LNCAP (cell line): ENCODE data around the gene WFS1.

Experiments used
- TF ChIP-seq, protein P1 (sequence below): fragments of 450-650 bp; IDR thresholded peaks from 2 replicates; pipeline ENCODE4 v1.5.1; 2017; ENCODE audit warnings: mild to moderate bottlenecking

The WFS1 gene, protein sequence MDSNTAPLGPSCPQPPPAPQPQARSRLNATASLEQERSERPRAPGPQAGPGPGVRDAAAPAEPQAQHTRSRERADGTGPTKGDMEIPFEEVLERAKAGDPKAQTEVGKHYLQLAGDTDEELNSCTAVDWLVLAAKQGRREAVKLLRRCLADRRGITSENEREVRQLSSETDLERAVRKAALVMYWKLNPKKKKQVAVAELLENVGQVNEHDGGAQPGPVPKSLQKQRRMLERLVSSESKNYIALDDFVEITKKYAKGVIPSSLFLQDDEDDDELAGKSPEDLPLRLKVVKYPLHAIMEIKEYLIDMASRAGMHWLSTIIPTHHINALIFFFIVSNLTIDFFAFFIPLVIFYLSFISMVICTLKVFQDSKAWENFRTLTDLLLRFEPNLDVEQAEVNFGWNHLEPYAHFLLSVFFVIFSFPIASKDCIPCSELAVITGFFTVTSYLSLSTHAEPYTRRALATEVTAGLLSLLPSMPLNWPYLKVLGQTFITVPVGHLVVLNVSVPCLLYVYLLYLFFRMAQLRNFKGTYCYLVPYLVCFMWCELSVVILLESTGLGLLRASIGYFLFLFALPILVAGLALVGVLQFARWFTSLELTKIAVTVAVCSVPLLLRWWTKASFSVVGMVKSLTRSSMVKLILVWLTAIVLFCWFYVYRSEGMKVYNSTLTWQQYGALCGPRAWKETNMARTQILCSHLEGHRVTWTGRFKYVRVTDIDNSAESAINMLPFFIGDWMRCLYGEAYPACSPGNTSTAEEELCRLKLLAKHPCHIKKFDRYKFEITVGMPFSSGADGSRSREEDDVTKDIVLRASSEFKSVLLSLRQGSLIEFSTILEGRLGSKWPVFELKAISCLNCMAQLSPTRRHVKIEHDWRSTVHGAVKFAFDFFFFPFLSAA

DNA sequence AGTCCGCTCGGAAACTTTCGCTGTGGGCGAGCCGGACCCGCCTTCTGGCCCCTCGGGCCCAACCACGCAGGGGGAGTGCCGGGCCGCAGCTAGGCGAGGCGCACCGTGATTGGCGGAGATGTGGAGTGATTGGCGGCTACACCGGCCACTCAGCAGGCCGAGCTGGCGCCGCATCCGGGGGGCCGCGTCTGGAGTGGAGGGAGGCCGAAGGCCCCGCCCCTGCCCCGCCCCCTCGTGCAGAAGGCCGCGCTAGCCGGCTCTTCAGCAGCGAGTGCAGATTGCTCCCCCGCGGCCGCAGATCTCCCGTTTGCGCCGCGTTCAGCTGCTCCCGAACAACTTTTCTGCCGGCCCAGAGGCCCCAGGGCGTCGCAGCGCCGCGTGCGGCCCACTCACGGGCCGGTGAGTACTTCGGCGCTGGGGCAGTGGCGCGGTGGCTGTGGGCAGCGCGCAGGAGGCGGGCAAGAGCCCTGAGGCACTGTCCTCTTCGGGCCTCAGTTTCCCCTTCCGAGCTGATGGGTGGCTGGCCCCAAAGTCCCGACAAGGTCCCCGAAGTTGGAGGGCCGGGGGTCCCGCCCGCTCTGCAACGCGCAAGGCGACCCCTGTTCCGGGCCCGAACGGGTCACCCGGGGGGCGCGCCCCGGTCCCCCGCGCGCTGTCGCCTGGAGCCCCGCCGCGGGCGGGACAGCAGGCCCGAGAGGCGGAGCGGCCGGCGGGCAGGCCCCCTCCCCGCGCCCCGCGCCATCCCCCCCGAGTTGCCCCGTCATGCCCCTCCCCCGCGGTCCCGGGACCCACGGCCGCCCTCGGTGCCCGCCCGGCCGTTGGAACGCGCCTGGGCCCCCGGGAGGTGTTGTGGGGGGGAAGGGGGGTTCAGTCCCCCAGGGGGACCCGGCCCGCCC lies at the start of gene WFS1:
Gene WFS1, plus strand, starts transcription at position 235 of the 896 bp plus-strand sequence. CDS start 7,606 bp downstream, outside the sequence.
- TF ChIP-seq, protein P1, sequence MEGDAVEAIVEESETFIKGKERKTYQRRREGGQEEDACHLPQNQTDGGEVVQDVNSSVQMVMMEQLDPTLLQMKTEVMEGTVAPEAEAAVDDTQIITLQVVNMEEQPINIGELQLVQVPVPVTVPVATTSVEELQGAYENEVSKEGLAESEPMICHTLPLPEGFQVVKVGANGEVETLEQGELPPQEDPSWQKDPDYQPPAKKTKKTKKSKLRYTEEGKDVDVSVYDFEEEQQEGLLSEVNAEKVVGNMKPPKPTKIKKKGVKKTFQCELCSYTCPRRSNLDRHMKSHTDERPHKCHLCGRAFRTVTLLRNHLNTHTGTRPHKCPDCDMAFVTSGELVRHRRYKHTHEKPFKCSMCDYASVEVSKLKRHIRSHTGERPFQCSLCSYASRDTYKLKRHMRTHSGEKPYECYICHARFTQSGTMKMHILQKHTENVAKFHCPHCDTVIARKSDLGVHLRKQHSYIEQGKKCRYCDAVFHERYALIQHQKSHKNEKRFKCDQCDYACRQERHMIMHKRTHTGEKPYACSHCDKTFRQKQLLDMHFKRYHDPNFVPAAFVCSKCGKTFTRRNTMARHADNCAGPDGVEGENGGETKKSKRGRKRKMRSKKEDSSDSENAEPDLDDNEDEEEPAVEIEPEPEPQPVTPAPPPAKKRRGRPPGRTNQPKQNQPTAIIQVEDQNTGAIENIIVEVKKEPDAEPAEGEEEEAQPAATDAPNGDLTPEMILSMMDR, result no peak

DNA sequence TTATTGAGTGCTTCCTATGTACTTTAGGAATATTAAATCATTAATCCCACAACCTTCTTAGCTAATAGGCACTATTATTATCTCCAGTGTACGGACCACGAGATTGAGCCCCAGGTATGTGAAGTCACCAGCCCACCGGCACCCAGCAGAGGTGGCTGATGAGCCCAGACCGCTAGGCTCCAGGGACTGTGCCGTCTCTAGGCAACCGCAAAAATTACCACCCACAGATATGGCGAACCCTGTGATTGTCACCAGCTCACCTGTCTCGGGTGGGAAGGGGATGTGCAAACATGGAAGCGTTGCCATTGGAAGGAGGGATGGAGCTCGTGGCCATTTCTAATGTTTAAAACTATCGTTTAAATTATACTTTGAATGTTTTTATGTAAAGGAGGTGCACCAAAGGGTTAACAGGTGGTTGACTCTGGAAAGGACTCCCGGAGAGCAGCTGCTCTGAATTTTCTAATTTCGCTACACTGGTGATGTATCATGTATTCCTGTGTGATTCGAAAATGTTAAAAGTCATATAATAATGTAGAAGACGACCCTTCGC lies 48.3 kb upstream of the WFS1 start:
- TF ChIP-seq, protein P1, result no peak

DNA sequence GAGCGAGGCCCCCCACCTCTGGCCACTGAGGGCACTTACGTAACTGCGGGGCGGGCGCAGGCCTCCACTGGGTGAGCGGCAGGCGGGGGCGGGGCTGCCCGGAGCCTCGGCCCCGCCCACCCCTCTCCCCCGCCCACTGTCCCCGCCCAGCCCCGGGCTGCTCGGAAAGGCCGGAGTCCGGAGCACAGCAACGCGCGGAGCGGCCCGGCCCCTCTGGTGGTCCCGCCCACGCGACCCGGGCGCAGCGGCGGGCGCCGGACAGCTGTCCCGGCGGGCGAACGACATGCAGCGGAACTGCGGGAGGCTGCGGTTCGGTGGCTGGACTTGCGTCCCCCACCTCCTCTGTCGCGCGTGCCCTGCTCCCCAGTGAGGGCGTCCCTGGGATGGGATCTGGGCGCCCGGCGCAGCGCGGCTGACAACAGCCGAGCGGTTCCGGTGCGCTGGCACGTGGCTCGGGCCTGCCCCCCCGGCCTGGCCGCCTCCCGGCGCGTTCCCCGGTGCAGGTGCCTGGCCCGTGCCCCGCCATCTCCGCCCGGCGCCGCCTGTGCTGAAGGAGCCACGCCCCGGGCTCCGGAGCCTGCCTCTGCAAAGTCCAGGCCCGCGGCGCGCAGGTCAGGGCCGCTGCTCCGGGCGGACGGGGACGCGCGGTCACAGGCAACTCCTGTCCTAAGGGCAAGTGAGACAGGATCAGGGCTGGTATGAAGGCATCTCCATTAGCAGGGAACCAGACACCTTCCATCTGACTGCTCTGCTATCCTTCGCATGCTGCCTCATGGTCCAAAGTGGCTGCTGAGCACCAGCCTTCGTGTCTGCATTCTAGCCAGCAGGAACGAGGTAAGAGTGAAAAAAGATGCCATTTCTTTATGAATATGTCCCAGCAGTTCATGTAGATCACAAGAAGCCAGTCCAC lies 47.5 kb upstream of the WFS1 start:
- TF ChIP-seq, protein P1, result no peak

DNA sequence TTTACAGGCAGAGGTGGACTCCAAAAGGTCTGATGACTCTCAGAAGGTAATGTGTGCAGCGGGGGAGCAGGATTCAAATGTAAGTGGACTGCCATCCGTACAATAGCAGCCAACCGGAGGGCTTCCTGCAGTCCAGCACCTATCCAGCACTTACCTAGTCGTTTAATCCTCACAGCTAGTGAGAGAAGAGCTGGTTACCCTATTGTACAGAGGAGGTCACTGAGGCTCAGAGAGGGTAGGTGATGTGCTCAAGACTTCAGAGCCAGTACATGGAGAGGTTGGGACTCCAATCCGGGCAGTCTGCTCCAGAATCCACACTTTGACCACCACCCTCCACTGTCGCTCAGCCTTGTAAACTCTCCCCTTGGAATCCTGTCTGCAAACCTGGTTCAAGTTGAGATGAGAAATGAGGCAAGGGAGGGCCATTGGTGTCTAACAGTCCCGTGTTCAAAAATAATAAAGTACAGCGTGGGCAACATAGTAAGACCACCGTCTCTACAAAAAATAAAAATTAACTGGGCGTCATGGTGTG lies 46.8 kb upstream of the WFS1 start:
- TF ChIP-seq, protein P1, result no peak

DNA sequence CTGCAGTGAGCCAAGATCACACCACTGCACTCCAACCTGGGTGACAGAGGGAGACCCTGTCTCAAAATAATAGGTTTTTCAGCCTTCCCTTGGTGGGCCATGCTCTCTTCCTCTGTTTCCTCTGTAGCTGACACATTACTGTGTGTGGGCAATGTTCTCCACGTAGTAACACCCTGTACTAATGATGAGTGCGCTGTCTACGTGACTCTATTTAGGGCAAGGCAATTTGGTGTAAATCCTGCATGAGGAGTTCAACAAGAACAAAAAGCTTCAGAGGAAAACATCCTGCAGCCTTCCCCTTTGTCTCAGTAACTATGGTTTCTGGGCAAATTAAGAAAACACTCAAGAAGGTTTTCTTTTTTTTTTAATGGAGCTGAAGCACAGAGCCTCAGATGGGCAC lies 44.9 kb upstream of the WFS1 start:
- TF ChIP-seq, protein P1, result no peak

DNA sequence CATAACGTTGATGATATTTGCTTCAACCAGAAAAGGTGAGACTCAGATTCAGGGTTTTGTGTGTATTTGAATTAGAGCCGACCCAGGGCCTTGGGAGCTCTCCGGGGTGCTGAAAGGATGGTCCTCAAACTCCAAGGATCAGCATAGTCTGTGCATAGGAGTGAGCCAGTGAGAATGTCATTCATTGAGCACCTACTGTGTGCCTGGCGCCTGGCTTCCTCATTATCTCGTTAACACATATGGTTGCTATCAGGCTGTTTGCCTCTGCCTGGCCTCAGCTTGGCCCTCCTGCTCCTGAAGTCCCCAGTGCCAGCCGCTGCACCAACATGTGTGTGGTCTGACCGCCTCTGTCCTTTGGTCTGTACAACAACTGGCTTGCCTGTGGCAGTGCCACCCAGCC lies 44.2 kb upstream of the WFS1 start:
- TF ChIP-seq, protein P1, result no peak
